Measurements from ENCODE around the gene MRPS23. TPM values are rescaled to one million over a fixed set of nuclear protein-coding genes. Genes with fewer than 3 reads are reported as not detected.

The MRPS23 gene
- total and polyA plus RNA-seq, 2 experiments from 2014 or later: 53.2 to 74.5 TPM

GRCh38 chr17:57870283-57870635 lies 20.4 kb upstream of the MRPS23 start:
- Histone ChIP-seq H3K4me3 (no peak overlapping the region), H3F3A (replicated peaks; ENCODE audit: low read depth) (0 out of 2 replicates have a peak, but pooled peaks cover 3% of the 10 kb centered on the region), H2AFZ (no peak overlapping the region), H3K79me2 (replicated peaks; ENCODE audit: insufficient read depth) (no peaks in the 10 kb centered on the region), H3K4me2 (no peak overlapping the region), H3K9me2 (ENCODE audit: insufficient read depth) (no peaks in the 10 kb centered on the region), H3K27ac (ENCODE audit: low read depth) (no peak overlapping the region), H4K20me1 (replicated peaks; ENCODE audit: insufficient read depth) (no peaks in the 10 kb centered on the region), H3K36me3 (ENCODE audit: insufficient read depth) (no peaks in the 10 kb centered on the region; the same call in 1 of the 2 replicates), H3K27me3 (ENCODE audit: insufficient read depth) (no peaks in the 10 kb centered on the region), H3K4me1 (ENCODE audit: insufficient read depth) (peaks cover 35% of the 10 kb centered on the region)
- H3K27ac Mint-ChIP-seq: 0 out of 2 replicates have a peak overlapping the region, but pooled peaks have one; percentile 11
- H3K27me3 Mint-ChIP-seq (ENCODE audit: insufficient read depth, low read depth, poor library complexity): peaks cover 2% of the 10 kb centered on the region
- DNase-seq (ENCODE audit: low spot score) (no peak), ATAC-seq (no peak)
- no peak for TF ChIP-seq EZH2phosphoT487 (IDR thresholded peaks at IDR 0.05; ENCODE audit: unreplicated experiment)
- TF ChIP-seq CREB1 (CRISPR knock-in tag; IDR thresholded peaks at IDR 0.05; ENCODE audit: low read depth): no peak
- no peak for TF ChIP-seq ZNF462 (CRISPR knock-in tag; IDR thresholded peaks at IDR 0.05)
- no peak for TF ChIP-seq NANOG (IDR thresholded peaks at IDR 0.05; ENCODE audit: borderline replicate concordance)
- H3K4me1 Mint-ChIP-seq: peaks cover 58% of the 10 kb centered on the region
- peaks cover 19% of the 10 kb centered on the region for H3K36me3 Mint-ChIP-seq (ENCODE audit: low read depth)
- H3K9me3 Mint-ChIP-seq: no peaks in the 10 kb centered on the region
- H3K4me3 Mint-ChIP-seq: no peak overlapping the region

GRCh38 chr17:57869617-57870282 lies 19.9 kb upstream of the MRPS23 start:
- H3K27me3 Mint-ChIP-seq (ENCODE audit: insufficient read depth, low read depth, poor library complexity): peaks cover 2% of the 10 kb centered on the region
- Histone ChIP-seq H3K4me2 (no peak overlapping the region), H3K36me3 (ENCODE audit: insufficient read depth) (no peaks in the 10 kb centered on the region; the same call in 1 of the 2 replicates), H3K4me3 (no peak overlapping the region), H3F3A (replicated peaks; ENCODE audit: low read depth) (no peaks in the 10 kb centered on the region), H3K4me1 (ENCODE audit: insufficient read depth) (peaks cover 30% of the 10 kb centered on the region), H2AFZ (no peak overlapping the region), H3K79me2 (replicated peaks; ENCODE audit: insufficient read depth) (no peaks in the 10 kb centered on the region), H3K27me3 (ENCODE audit: insufficient read depth) (no peaks in the 10 kb centered on the region), H4K20me1 (replicated peaks; ENCODE audit: insufficient read depth) (no peaks in the 10 kb centered on the region), H3K27ac (ENCODE audit: low read depth) (no peak overlapping the region), H3K9me2 (ENCODE audit: insufficient read depth) (no peaks in the 10 kb centered on the region)
- DNase-seq (ENCODE audit: low spot score) (no peak), ATAC-seq (no peak)
- peaks cover 53% of the 10 kb centered on the region for H3K4me1 Mint-ChIP-seq
- peaks cover 19% of the 10 kb centered on the region for H3K36me3 Mint-ChIP-seq (ENCODE audit: low read depth)
- no peaks in the 10 kb centered on the region for H3K9me3 Mint-ChIP-seq
- H3K27ac Mint-ChIP-seq: 0 out of 2 replicates have a peak overlapping the region, but pooled peaks have one; percentile 11
- TF ChIP-seq NANOG (IDR thresholded peaks at IDR 0.05; ENCODE audit: borderline replicate concordance): no peak
- no peak for TF ChIP-seq ETS1 (IDR thresholded peaks at IDR 0.05)
- TF ChIP-seq ZNF331 (CRISPR knock-in tag; IDR thresholded peaks at IDR 0.05; ENCODE audit: low read depth): no peak
- no peak overlapping the region for H3K4me3 Mint-ChIP-seq
